ENCODE results near the gene ANO9. TPM values are rescaled to one million over a fixed set of nuclear protein-coding genes. Genes with fewer than 3 reads are reported as not detected.

ANO9 gene
- total RNA-seq, 2 donors from 2014 or later: 8.4 to 9.1 TPM

- H3K4me3 ChIP-seq: peak overlapping the region; percentile 42 to 60
- peak overlapping the region; percentile 90 to 94 for H3K27ac ChIP-seq
- H3K27me3 ChIP-seq (replicated peaks; ENCODE audit: insufficient read depth): no peaks in the 10 kb centered on the region
- peaks cover 6% of the 10 kb centered on the region for H3K4me1 ChIP-seq (replicated peaks)
- no peaks in the 10 kb centered on the region for H3K36me3 ChIP-seq
- peak; percentile 93 for DNase-seq (ENCODE audit: low spot score)
- WGBS: 3% methylated on average over 49 of the region's 55 CpGs
- no peaks in the 10 kb centered on the region for H3K9me3 ChIP-seq
- intact Hi-C loops (cut with DNase I): loop anchor here (5.0 kb wide), 2 partner anchors 41 to 241 kb away; partner anchors contain the start of genes BET1L and RIC8A
- peak; percentile 94 to 97 (median 96) for TF ChIP-seq CTCF (IDR thresholded peaks at IDR 0.05)
- peak; percentile 90 for TF ChIP-seq POLR2AphosphoS5 (IDR thresholded peaks at IDR 0.05)
- peak; percentile 85 for TF ChIP-seq POLR2A (IDR thresholded peaks at IDR 0.05)
These were observed 6.3 kb upstream of the ANO9 start for GRCh38 chr11:447923-448731.

- intact Hi-C loops (cut with DNase I): loop anchor here (5.0 kb wide), 2 partner anchors 40 to 240 kb away; partner anchors contain the start of genes BET1L and RIC8A
- Histone ChIP-seq H3K4me3 (no peak overlapping the region), H3K27ac (no peak overlapping the region), H3K4me1 (replicated peaks) (peaks cover 6% of the 10 kb centered on the region), H3K9me3 (no peaks in the 10 kb centered on the region), H3K27me3 (replicated peaks; ENCODE audit: insufficient read depth) (no peaks in the 10 kb centered on the region), H3K36me3 (no peaks in the 10 kb centered on the region)
- WGBS: 61% methylated on average over 7 of the region's 7 CpGs
- TF ChIP-seq POLR2AphosphoS5 (IDR thresholded peaks at IDR 0.05): no peak
- no peak for TF ChIP-seq POLR2A (IDR thresholded peaks at IDR 0.05)
- TF ChIP-seq CTCF (IDR thresholded peaks at IDR 0.05): no peak
- DNase-seq (ENCODE audit: low spot score): no peak
These were observed 5.1 kb upstream of the ANO9 start for GRCh38 chr11:446891-447290.

GRCh38 chr11:445765-446588, 4.2 kb upstream of the ANO9 start:
- H3K27ac ChIP-seq: no peak overlapping the region
- intact Hi-C loops (cut with DNase I): loop anchor here (5.0 kb wide), 2 partner anchors 39 to 239 kb away; partner anchors contain the start of genes BET1L and RIC8A
- no peak for DNase-seq (ENCODE audit: low spot score)
- H3K4me3 ChIP-seq: no peak overlapping the region
- no peak for TF ChIP-seq POLR2AphosphoS5 (IDR thresholded peaks at IDR 0.05)
- WGBS: 62% methylated on average over 20 of the region's 20 CpGs
- H3K9me3 ChIP-seq: no peaks in the 10 kb centered on the region
- H3K27me3 ChIP-seq (replicated peaks; ENCODE audit: insufficient read depth): no peaks in the 10 kb centered on the region
- H3K4me1 ChIP-seq (replicated peaks): peaks cover 3% of the 10 kb centered on the region
- no peaks in the 10 kb centered on the region for H3K36me3 ChIP-seq

GRCh38 chr11:444396-445144, 2.8 kb upstream of the ANO9 start:
- peak; percentile 57 for TF ChIP-seq POLR2AphosphoS5 (IDR thresholded peaks at IDR 0.05)
- no peak for TF ChIP-seq CTCF (IDR thresholded peaks at IDR 0.05)
- TF ChIP-seq POLR2A (IDR thresholded peaks at IDR 0.05): no peak
- DNase-seq (ENCODE audit: low spot score): no peak
- peaks cover 2% of the 10 kb centered on the region for H3K4me1 ChIP-seq (replicated peaks)

More at GRCh38 chr11:444396-445144, 2.8 kb upstream of the ANO9 start:
- Histone ChIP-seq H3K27me3 (replicated peaks; ENCODE audit: insufficient read depth) (no peaks in the 10 kb centered on the region), H3K4me3 (no peak overlapping the region), H3K27ac (no peak overlapping the region), H3K36me3 (no peaks in the 10 kb centered on the region), H3K9me3 (no peaks in the 10 kb centered on the region)
- intact Hi-C loops (cut with DNase I): loop anchor here (5.0 kb wide), 2 partner anchors 37 to 237 kb away; partner anchors contain the start of genes BET1L and RIC8A
- WGBS: 20% methylated on average over 12 of the region's 12 CpGs
